ENCODE data around the gene COL18A1. TPM values are rescaled to one million over a fixed set of nuclear protein-coding genes. Genes with fewer than 3 reads are reported as not detected.

The COL18A1 gene
- total and polyA plus RNA-seq, 3 experiments from 2014 or later, result 1.9 to 4.7 (median 2.2) TPM

DNA sequence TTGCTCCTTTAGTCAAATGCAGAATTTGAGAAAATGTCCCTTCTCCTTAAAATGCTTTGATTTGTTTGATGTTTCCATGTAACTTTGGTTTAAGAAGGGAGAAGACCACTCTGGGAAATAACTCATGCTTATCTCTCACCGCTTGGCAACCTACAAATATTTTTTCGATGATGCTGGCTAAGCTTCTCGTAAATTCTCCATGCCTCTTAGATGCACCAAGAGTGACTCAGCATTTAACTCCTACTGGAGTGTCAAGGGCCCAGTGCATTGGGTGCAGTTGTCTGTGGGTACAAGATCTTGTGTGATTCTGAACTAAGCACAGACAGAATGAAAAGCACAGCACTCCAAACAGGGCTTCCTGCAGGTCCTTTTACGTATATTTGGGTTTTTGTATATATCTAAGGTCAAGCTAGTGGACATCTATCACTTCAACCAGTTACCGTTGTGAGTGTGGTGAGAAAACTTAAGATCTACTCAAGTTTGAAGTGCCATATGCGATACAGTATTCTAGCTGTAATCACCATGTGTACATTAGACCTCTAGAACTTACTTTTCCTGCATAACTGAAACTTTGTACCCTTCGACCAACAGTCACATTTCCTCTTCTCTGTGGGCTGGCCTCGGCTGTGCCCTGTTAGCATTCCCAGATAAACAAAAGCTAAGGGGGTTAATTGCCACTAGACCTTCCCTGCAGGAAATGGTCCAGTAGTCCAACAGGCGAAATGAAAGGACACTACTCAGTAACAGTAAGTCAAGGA is 55.8 kb downstream of the COL18A1 start:
- Mint-ChIP-seq H3K27ac (no peak overlapping the region), H3K4me3 (no peak overlapping the region), H3K4me1 (no peaks in the 10 kb centered on the region), H3K9me3 (peaks cover 3 to 12% (median 4%) of the 10 kb centered on the region in 5 donors), H3K36me3 (peaks cover 0 to 2% (median 0%) of the 10 kb centered on the region in 3 donors), H3K27me3 (peaks cover 13 to 15% of the 10 kb centered on the region in 2 donors)
- Histone ChIP-seq H3K4me3 (ENCODE audit: low read length) (no peak overlapping the region), H3K36me3 (ENCODE audit: insufficient read depth, low read length) (no peaks in the 10 kb centered on the region), H3K4me1 (ENCODE audit: insufficient read depth, low read length) (no peaks in the 10 kb centered on the region), H3K9me3 (ENCODE audit: low read length) (no peaks in the 10 kb centered on the region), H3K27ac (ENCODE audit: low read depth, low read length) (no peak overlapping the region), H3K27me3 (ENCODE audit: insufficient read depth, low read length, poor library complexity, severe bottlenecking) (no peaks in the 10 kb centered on the region)
- ChIA-PET CTCF (no interaction called here), POLR2A (no interaction called here)
- no peak for DNase-seq

DNA sequence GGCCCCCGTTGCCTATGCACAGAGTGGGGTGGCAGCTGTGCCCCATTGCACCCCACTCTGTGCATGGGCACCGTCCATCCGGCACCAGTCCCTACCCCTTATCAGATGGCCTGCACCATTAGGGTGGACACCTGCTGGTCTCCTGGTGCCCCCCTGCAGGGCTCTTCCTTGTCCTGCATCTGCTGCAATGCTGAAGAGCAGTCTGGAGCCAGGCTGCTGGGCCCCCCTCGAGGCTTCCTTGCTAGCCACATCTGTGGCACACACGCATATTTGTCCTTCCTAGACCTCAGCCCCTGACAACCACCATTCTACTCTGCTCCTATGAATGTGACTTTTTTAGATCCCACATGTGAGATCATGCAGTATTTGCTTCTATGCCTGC is 56.4 kb downstream of the COL18A1 start:
- H3K36me3 ChIP-seq (ENCODE audit: insufficient read depth, low read length), result no peaks in the 10 kb centered on the region
- H3K4me3 ChIP-seq (ENCODE audit: low read length), result no peak overlapping the region
- Mint-ChIP-seq H3K36me3 (peaks cover 0 to 2% (median 0%) of the 10 kb centered on the region in 3 donors), H3K27ac (no peak overlapping the region), H3K27me3 (peaks cover 13 to 15% of the 10 kb centered on the region in 2 donors), H3K4me3 (no peak overlapping the region), H3K9me3 (peaks cover 3 to 12% (median 4%) of the 10 kb centered on the region in 5 donors), H3K4me1 (no peaks in the 10 kb centered on the region)
- H3K9me3 ChIP-seq (ENCODE audit: low read length), result no peaks in the 10 kb centered on the region
- no peak for DNase-seq
- H3K4me1 ChIP-seq (ENCODE audit: insufficient read depth, low read length), result no peaks in the 10 kb centered on the region
- H3K27ac ChIP-seq (ENCODE audit: low read depth, low read length), result no peak overlapping the region
- no peaks in the 10 kb centered on the region for H3K27me3 ChIP-seq (ENCODE audit: insufficient read depth, low read length, poor library complexity, severe bottlenecking)
- ChIA-PET CTCF (no interaction called here), POLR2A (no interaction called here)

DNA sequence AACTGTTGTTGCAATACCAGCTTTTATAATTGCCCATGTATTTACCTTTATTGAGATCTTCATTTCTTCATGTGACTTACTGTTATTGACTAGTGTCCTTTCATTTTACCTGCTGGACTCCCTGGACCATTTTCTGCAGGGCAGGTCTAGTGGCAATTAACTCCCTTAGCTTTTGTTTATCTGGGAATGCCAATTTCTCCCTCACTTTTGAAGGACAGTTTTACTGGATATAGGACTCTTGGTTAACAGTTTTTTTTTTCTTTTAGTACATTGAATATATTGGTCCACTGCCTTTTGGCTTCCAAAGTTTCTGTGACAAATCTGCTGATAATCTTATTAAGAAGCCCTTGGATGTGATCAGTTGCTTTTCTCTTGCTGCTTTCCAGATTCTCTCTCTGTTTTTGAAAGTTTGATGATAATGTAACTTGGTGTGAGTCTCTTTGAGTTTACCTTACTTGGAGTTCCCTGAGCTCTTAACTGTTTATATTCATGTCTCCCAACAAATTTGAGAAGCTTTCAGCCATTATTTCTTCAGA is 56.9 kb downstream of the COL18A1 start:
- CTCF ChIA-PET, result no interaction called here

DNA sequence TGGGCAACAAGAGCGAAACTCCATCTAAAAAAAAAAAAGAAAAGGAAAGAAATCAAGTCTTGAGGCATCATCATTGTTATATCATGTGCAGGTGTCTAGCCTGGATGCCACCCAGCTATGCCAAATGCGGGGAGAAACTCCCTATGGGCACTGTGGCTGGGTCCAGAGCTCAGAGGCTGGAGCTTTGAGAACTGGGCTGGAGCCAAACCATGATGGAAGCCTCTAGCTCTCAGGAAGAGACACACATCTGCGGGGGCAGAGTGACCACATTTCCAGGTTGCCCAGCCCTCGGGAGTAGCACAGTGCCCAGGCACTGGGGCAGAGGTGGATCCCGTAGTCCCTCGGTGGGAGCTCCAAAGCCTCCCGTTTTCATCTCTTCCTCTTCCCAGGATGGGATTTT is 58.9 kb downstream of the COL18A1 start:
- Mint-ChIP-seq H3K4me3 (no peak overlapping the region), H3K9me3 (peaks cover 3 to 12% (median 4%) of the 10 kb centered on the region in 5 donors), H3K27me3 (peaks cover 13 to 18% of the 10 kb centered on the region in 2 donors), H3K36me3 (peaks cover 0 to 2% (median 0%) of the 10 kb centered on the region in 3 donors), H3K27ac (no peak overlapping the region), H3K4me1 (no peaks in the 10 kb centered on the region)
- no peaks in the 10 kb centered on the region for H3K4me1 ChIP-seq (ENCODE audit: insufficient read depth, low read length)
- ChIA-PET POLR2A (no interaction called here), CTCF (no interaction called here)
- no peaks in the 10 kb centered on the region for H3K9me3 ChIP-seq (ENCODE audit: low read length)
- H3K27me3 ChIP-seq (ENCODE audit: insufficient read depth, low read length, poor library complexity, severe bottlenecking), result no peaks in the 10 kb centered on the region
- H3K36me3 ChIP-seq (ENCODE audit: insufficient read depth, low read length), result no peaks in the 10 kb centered on the region
- no peak overlapping the region for H3K27ac ChIP-seq (ENCODE audit: low read depth, low read length)
- no peak for DNase-seq
- H3K4me3 ChIP-seq (ENCODE audit: low read length), result no peak overlapping the region

More for the DNA sequence above, 56.9 kb downstream of the COL18A1 start:
- no peaks in the 10 kb centered on the region for H3K9me3 ChIP-seq (ENCODE audit: low read length)
- Mint-ChIP-seq H3K36me3 (peaks cover 0 to 2% (median 0%) of the 10 kb centered on the region in 3 donors), H3K4me1 (no peaks in the 10 kb centered on the region), H3K27me3 (peaks cover 13 to 15% of the 10 kb centered on the region in 2 donors), H3K9me3 (peaks cover 3 to 12% (median 4%) of the 10 kb centered on the region in 5 donors), H3K4me3 (no peak overlapping the region), H3K27ac (no peak overlapping the region)
- H3K4me3 ChIP-seq (ENCODE audit: low read length), result no peak overlapping the region
- no peaks in the 10 kb centered on the region for H3K27me3 ChIP-seq (ENCODE audit: insufficient read depth, low read length, poor library complexity, severe bottlenecking)
- H3K4me1 ChIP-seq (ENCODE audit: insufficient read depth, low read length), result no peaks in the 10 kb centered on the region
- no peak overlapping the region for H3K27ac ChIP-seq (ENCODE audit: low read depth, low read length)
- POLR2A ChIA-PET, result interaction anchor here (0.5 kb wide), 1 partner anchor 50 kb away, joined by 10 read pairs; no protein-coding TSS in a partner anchor
- DNase-seq, result no peak
- H3K36me3 ChIP-seq (ENCODE audit: insufficient read depth, low read length), result no peaks in the 10 kb centered on the region

DNA sequence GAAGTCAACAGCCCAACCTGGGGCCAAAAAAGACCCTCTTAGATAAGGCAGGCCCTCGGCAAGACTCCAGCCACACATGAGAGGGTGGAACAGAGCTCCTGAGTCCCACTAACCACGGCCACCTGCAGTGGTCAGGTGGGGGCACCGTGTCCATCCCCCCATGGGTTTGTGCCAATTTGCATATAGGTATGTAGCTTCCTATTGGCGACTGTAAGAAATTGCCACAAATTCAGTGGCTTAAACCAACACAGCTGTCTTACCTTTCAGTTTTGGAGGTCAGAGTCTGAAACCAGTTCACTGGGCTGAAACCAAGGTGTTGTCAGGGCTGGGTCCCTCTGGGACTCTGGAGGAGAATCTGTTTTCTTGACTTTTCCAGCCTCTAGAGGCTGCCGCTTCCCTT is 59.3 kb downstream of the COL18A1 start:
- Histone ChIP-seq H3K4me1 (ENCODE audit: insufficient read depth, low read length) (no peaks in the 10 kb centered on the region), H3K27ac (ENCODE audit: low read depth, low read length) (no peak overlapping the region), H3K36me3 (ENCODE audit: insufficient read depth, low read length) (no peaks in the 10 kb centered on the region), H3K27me3 (ENCODE audit: insufficient read depth, low read length, poor library complexity, severe bottlenecking) (no peaks in the 10 kb centered on the region), H3K4me3 (ENCODE audit: low read length) (no peak overlapping the region), H3K9me3 (ENCODE audit: low read length) (no peaks in the 10 kb centered on the region)
- peaks cover 0 to 2% (median 0%) of the 10 kb centered on the region in 3 donors for H3K36me3 Mint-ChIP-seq
- no peaks in the 10 kb centered on the region for H3K4me1 Mint-ChIP-seq
- no peak overlapping the region for H3K4me3 Mint-ChIP-seq
- no peak for DNase-seq
- H3K9me3 Mint-ChIP-seq, result peaks cover 3 to 12% (median 4%) of the 10 kb centered on the region in 5 donors
- H3K27ac Mint-ChIP-seq, result no peak overlapping the region
- H3K27me3 Mint-ChIP-seq, result peaks cover 13 to 18% of the 10 kb centered on the region in 2 donors
- POLR2A ChIA-PET, result no interaction called here
- CTCF ChIA-PET, result no interaction called here

DNA sequence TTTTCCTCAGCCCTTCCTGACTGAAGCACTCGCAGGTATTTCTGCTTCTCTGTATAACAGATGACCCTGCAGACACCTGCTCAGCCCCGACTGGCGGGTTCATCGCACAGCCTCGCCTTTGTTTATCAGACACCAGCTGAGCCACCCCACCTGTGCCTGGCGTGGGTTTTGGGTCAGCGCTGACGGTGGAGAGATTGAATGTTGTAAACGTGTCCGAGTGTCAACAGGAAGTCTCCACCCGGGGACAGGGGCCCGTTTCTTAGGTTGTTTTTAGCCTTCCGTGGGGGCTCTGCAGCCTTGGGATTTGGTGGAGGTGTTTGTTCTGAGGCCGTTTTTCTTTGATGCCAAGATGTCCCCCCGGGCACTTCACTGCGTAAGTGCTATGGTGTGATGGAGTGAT is 60.1 kb downstream of the COL18A1 start:
- no peaks in the 10 kb centered on the region for H3K36me3 ChIP-seq (ENCODE audit: insufficient read depth, low read length)
- ChIA-PET CTCF (no interaction called here), POLR2A (no interaction called here)
- H3K4me3 ChIP-seq (ENCODE audit: low read length), result no peak overlapping the region
- no peak overlapping the region for H3K27ac ChIP-seq (ENCODE audit: low read depth, low read length)
- no peaks in the 10 kb centered on the region for H3K4me1 ChIP-seq (ENCODE audit: insufficient read depth, low read length)
- H3K27me3 ChIP-seq (ENCODE audit: insufficient read depth, low read length, poor library complexity, severe bottlenecking), result no peaks in the 10 kb centered on the region
- no peak for DNase-seq
- Mint-ChIP-seq H3K27me3 (peaks cover 13 to 18% of the 10 kb centered on the region in 2 donors), H3K36me3 (peaks cover 0 to 2% (median 0%) of the 10 kb centered on the region in 3 donors), H3K4me1 (peaks cover 0 to 3% (median 0%) of the 10 kb centered on the region in 3 donors), H3K9me3 (peaks cover 3 to 12% (median 4%) of the 10 kb centered on the region in 5 donors), H3K27ac (no peak overlapping the region), H3K4me3 (no peak overlapping the region)
- H3K9me3 ChIP-seq (ENCODE audit: low read length), result no peaks in the 10 kb centered on the region

DNA sequence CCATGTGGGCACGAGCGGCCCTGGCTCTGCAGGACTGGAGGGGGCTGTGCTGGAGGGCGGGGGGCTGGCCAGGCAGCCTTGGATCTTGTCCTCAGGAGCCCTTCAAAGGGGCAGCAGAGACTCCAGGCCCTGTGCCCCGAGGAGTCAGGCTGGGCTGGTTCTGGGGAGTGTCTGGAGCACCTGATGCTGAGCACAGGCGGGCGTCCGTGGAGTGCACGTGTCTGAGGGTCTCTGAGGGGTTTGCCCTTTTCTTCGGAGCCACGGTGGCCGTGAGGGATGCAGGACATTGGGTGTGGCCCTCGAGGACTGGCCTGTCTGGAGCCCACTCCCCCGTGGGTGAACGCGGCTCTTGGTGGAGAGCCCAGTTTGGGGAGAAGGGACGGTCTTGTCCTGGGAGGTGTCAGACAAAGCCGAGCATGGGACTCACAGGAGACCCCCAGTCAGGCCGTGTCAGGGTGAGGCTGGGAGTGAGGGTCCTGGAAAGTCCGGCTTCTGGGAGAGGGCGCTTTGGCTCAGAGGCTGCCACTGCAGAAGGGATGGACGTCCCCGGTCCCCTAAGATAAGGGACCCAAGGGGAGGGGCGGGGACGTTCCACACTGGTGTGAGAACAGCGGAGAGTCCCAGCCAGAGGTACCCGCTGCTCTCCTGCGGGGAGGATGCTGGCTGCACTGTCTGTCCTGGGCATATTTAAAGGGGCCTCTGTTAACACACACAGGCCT is 60.8 kb downstream of the COL18A1 start:
- CTCF ChIA-PET, result no interaction called here
- H3K4me3 ChIP-seq (ENCODE audit: low read length), result no peak overlapping the region
- Mint-ChIP-seq H3K4me3 (no peak overlapping the region), H3K4me1 (peaks cover 0 to 9% (median 3%) of the 10 kb centered on the region in 3 donors), H3K27ac (no peak overlapping the region), H3K27me3 (peaks cover 13 to 18% of the 10 kb centered on the region in 2 donors), H3K36me3 (peaks cover 0 to 2% (median 0%) of the 10 kb centered on the region in 3 donors), H3K9me3 (peaks cover 3 to 12% (median 4%) of the 10 kb centered on the region in 5 donors)
- POLR2A ChIA-PET, result no interaction called here
- no peaks in the 10 kb centered on the region for H3K9me3 ChIP-seq (ENCODE audit: low read length)
- H3K27me3 ChIP-seq (ENCODE audit: insufficient read depth, low read length, poor library complexity, severe bottlenecking), result no peaks in the 10 kb centered on the region
- peaks cover 3% of the 10 kb centered on the region for H3K4me1 ChIP-seq (ENCODE audit: insufficient read depth, low read length)
- no peaks in the 10 kb centered on the region for H3K36me3 ChIP-seq (ENCODE audit: insufficient read depth, low read length)
- no peak overlapping the region for H3K27ac ChIP-seq (ENCODE audit: low read depth, low read length)
- DNase-seq, result peak in 1 of 5 donors; percentile 36

Measured in CD8-positive, alpha-beta memory T cell (primary cell).